Measurements from ENCODE around the gene RBFOX1. TPM values are rescaled to one million over a fixed set of nuclear protein-coding genes. Genes with fewer than 3 reads are reported as not detected.
A peak's percentile ranks its signal among the peaks of the same experiment; 100 is the strongest.

RBFOX1 gene
- total RNA-seq, 4 donors from 2014 or later: 1.0 to 3.4 TPM; not detected in 2

DNA sequence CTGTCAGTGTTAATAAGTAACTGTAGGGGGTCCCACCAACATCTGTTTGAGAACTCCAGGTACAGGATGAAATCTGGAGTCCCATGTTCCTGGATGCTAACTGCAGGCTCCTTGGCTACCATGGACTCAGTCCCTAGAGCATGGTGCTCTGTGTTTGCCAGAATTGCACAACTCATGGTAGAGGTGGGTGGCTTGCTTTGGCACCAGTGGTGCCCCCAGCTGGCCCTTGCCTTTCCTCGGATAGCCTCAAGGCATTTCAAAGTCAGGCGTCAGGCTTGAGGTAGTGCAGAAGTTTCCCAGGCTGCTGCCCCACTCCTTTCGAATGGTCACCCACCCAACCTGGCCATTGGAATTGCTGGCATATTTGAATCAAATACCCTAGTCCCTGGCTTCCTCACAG lies 179.9 kb downstream of the RBFOX1 start:
- Histone ChIP-seq H3K4me1 (no peaks in the 10 kb centered on the region), H3K36me3 (no peaks in the 10 kb centered on the region), H3K4me3 (no peak overlapping the region), H3K9me3 (peaks cover 0 to 4% (median 0%) of the 10 kb centered on the region in 4 donors), H3K27me3 (no peaks in the 10 kb centered on the region), H3K27ac (no peak overlapping the region)
- TF ChIP-seq, protein P1, sequence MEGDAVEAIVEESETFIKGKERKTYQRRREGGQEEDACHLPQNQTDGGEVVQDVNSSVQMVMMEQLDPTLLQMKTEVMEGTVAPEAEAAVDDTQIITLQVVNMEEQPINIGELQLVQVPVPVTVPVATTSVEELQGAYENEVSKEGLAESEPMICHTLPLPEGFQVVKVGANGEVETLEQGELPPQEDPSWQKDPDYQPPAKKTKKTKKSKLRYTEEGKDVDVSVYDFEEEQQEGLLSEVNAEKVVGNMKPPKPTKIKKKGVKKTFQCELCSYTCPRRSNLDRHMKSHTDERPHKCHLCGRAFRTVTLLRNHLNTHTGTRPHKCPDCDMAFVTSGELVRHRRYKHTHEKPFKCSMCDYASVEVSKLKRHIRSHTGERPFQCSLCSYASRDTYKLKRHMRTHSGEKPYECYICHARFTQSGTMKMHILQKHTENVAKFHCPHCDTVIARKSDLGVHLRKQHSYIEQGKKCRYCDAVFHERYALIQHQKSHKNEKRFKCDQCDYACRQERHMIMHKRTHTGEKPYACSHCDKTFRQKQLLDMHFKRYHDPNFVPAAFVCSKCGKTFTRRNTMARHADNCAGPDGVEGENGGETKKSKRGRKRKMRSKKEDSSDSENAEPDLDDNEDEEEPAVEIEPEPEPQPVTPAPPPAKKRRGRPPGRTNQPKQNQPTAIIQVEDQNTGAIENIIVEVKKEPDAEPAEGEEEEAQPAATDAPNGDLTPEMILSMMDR (IDR thresholded peaks at IDR 0.05): no peak
- no peak for TF ChIP-seq POLR2A (IDR thresholded peaks at IDR 0.05)
- DNase-seq: no peak

- peaks cover 0 to 4% (median 0%) of the 10 kb centered on the region in 4 donors for H3K9me3 ChIP-seq
- no peak overlapping the region for H3K27ac ChIP-seq
- DNase-seq: no peak
- no peaks in the 10 kb centered on the region for H3K4me1 ChIP-seq
- H3K27me3 ChIP-seq: no peaks in the 10 kb centered on the region
- no peak overlapping the region for H3K4me3 ChIP-seq
- TF ChIP-seq POLR2A (IDR thresholded peaks at IDR 0.05): no peak
- TF ChIP-seq, protein P1 (IDR thresholded peaks at IDR 0.05): peak in 1 of 6 experiments; percentile 5
- H3K36me3 ChIP-seq: no peaks in the 10 kb centered on the region
These were observed 180.8 kb downstream of the RBFOX1 start for GRCh38 chr16:7513429-7513828.

GRCh38 chr16:7515543-7515942 lies 182.9 kb downstream of the RBFOX1 start:
- peaks cover 0 to 4% (median 0%) of the 10 kb centered on the region in 4 donors for H3K9me3 ChIP-seq
- no peak overlapping the region for H3K27ac ChIP-seq
- no peaks in the 10 kb centered on the region for H3K27me3 ChIP-seq
- H3K36me3 ChIP-seq: no peaks in the 10 kb centered on the region
- no peak for DNase-seq
- no peaks in the 10 kb centered on the region for H3K4me1 ChIP-seq
- H3K4me3 ChIP-seq: no peak overlapping the region
- TF ChIP-seq POLR2A (IDR thresholded peaks at IDR 0.05): no peak
- TF ChIP-seq, protein P1 (IDR thresholded peaks at IDR 0.05): no peak

GRCh38 chr16:7517496-7517895 lies 184.9 kb downstream of the RBFOX1 start:
- Histone ChIP-seq H3K9me3 (peaks cover 0 to 4% (median 0%) of the 10 kb centered on the region in 4 donors), H3K27ac (no peak overlapping the region), H3K4me1 (no peaks in the 10 kb centered on the region), H3K4me3 (no peak overlapping the region), H3K27me3 (no peaks in the 10 kb centered on the region), H3K36me3 (no peaks in the 10 kb centered on the region)
- DNase-seq: no peak
- TF ChIP-seq, protein P1 (IDR thresholded peaks at IDR 0.05): no peak
- TF ChIP-seq POLR2A (IDR thresholded peaks at IDR 0.05): no peak

GRCh38 chr16:7518158-7518557 lies 185.5 kb downstream of the RBFOX1 start:
- no peak for DNase-seq
- Histone ChIP-seq H3K4me3 (no peak overlapping the region), H3K27me3 (no peaks in the 10 kb centered on the region), H3K27ac (no peak overlapping the region), H3K36me3 (no peaks in the 10 kb centered on the region), H3K4me1 (no peaks in the 10 kb centered on the region), H3K9me3 (peaks cover 0 to 4% (median 0%) of the 10 kb centered on the region in 4 donors)
- TF ChIP-seq, protein P1 (IDR thresholded peaks at IDR 0.05): no peak
- no peak for TF ChIP-seq POLR2A (IDR thresholded peaks at IDR 0.05)

GRCh38 chr16:7521834-7522233 lies 189.2 kb downstream of the RBFOX1 start:
- no peak for DNase-seq
- no peak for TF ChIP-seq POLR2A (IDR thresholded peaks at IDR 0.05)
- TF ChIP-seq, protein P1 (IDR thresholded peaks at IDR 0.05): no peak
- H3K27me3 ChIP-seq: no peaks in the 10 kb centered on the region

More at GRCh38 chr16:7521834-7522233, 189.2 kb downstream of the RBFOX1 start:
- Histone ChIP-seq H3K9me3 (no peaks in the 10 kb centered on the region), H3K4me3 (no peak overlapping the region), H3K27ac (no peak overlapping the region), H3K4me1 (no peaks in the 10 kb centered on the region), H3K36me3 (no peaks in the 10 kb centered on the region)

Data from Peyer's patch (tissue), 4 donors.